GM12864 (cell line): ENCODE measurements around the gene CYP3A5.
"Not testable (repeated sequence)": the region's sequence is repeated elsewhere in the genome, so short reads cannot be mapped to it uniquely, and the experiment has no call there.

Experiments
- DNase-seq: peaks from one replicate; pipeline ENCODE4 v3.0.0-alpha.2; 2011; ENCODE audit warnings: low read depth
- H3K4me3 ChIP-seq: 2 replicates; pipeline ENCODE4 v1.5.1; 2011; ENCODE audit warnings: mild to moderate bottlenecking, low read depth, low read length, control low read depth
- TF ChIP-seq, protein P1 (sequence below): IDR thresholded peaks from 2 replicates; pipeline ENCODE4 v1.5.1; 2011; ENCODE audit warnings: low read depth, mild to moderate bottlenecking, moderate library complexity, low read length, control low read depth, inconsistent platforms; ENCODE audit errors: missing control alignments

The CYP3A5 gene

DNA sequence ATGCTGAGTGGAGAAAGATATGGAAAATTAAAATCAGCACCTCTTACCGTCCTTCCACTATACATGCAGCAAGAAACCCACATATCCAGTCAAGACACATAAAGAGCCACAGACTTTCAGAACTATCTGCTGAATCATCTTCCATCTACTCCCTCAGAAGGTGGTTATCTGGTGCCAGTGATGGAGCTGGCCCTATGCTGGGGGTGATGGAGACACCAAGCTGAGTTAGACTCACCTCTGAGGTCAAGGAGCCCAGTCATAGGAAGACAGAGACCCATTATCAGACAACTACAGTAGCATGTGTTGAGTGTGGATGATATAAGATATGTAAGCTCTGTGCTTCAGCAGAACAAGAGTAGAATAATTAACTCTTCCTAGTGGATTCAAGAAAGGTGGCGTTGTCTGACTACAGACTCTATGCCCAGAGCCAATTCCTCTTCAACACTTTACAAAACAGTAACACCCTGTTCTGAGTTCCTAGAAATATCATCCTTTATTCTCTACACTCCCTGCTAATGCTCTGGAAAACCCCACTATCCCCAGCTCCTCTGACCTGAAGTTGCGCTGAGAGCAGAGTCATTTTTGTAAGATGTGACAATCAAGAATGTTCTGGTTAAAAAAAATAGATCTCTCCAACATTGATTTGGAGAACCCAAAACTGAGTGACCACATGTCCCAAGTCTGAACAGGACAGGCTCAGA, 14.3 kb downstream of the CYP3A5 start:
- no peak overlapping the region for H3K4me3 ChIP-seq
- no peak for DNase-seq
- TF ChIP-seq, protein P1, sequence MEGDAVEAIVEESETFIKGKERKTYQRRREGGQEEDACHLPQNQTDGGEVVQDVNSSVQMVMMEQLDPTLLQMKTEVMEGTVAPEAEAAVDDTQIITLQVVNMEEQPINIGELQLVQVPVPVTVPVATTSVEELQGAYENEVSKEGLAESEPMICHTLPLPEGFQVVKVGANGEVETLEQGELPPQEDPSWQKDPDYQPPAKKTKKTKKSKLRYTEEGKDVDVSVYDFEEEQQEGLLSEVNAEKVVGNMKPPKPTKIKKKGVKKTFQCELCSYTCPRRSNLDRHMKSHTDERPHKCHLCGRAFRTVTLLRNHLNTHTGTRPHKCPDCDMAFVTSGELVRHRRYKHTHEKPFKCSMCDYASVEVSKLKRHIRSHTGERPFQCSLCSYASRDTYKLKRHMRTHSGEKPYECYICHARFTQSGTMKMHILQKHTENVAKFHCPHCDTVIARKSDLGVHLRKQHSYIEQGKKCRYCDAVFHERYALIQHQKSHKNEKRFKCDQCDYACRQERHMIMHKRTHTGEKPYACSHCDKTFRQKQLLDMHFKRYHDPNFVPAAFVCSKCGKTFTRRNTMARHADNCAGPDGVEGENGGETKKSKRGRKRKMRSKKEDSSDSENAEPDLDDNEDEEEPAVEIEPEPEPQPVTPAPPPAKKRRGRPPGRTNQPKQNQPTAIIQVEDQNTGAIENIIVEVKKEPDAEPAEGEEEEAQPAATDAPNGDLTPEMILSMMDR = no peak

DNA sequence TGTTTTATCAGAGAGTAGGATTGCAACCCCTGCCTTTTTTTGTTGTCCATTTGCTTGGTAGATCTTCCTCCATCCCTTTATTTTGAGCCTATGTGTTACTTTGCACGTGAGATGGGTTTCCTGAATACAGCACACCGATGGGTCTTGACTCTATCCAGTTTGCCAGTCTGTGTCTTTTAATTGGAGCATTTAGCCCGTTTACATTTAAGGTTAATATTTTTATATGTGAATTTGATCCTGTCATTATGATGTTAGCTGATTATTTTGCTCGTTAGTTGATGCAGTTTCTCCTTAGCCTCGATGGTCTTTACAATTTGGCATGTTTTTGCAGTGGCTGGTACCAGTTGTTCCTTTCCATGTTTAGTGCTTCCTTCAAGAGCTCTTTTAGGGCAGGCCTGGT, 21.9 kb downstream of the CYP3A5 start:
- DNase-seq, H3K4me3 ChIP-seq: not testable (repeated sequence)

DNA sequence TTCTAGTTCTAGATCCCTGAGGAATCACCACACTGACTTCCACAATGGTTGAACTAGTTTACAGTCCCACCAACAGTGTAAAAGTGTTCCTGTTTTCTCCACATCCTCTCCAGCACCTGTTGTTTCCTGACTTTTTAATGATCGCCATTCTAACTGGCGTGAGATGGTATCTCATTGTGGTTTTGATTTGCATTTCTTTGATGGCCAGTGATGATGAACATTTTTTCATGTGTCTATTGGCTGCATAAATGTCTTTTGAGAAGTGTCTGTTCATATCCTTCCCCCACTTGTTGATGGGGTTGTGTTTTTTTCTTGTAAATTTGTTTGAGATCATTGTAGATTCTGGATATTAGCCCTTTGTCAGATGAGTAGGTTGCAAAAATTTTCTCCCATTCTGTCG, 25.2 kb downstream of the CYP3A5 start:
- H3K4me3 ChIP-seq, DNase-seq: not testable (repeated sequence)

DNA sequence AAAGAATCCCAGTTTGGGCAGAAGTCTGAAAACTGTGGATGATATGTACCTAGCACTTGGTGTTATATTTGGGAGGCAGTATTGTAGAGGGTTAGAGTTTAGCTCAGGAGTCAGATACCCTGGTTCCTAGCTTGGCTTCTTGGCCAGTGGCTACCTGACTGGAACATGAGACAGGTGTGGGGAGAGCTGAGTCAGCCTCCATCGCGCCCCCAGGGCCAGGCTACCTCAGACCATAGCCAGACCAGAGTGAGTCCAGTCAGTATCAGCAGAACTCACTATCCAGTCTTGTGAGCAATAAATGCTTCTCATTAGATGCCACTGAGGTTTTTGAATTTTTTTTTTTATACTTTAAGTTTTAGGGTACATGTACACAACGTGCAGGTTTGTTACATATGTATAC, 26.0 kb downstream of the CYP3A5 start:
- no peak for DNase-seq
- TF ChIP-seq, protein P1 = no peak
- H3K4me3 ChIP-seq = no peak overlapping the region

DNA sequence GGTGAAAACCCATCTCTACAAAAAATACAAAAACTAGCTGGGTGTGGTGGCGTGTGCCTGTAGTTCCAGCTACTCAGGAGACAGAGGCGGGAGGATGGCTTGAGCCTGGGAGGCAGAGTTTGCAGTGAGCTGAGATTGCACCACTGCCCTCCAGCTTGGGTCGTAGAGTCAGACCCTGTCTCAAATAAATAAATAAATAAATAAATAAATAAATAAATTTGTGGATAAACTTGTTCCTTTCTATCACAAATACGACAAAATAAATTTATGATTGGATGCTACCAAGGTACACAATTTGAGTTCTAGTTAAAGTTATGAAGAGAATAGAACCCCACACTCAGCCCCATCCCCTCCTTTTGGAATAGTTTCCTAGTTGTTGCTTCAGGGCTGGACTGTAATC, 26.5 kb downstream of the CYP3A5 start:
- not testable (repeated sequence) for H3K4me3 ChIP-seq, DNase-seq

DNA sequence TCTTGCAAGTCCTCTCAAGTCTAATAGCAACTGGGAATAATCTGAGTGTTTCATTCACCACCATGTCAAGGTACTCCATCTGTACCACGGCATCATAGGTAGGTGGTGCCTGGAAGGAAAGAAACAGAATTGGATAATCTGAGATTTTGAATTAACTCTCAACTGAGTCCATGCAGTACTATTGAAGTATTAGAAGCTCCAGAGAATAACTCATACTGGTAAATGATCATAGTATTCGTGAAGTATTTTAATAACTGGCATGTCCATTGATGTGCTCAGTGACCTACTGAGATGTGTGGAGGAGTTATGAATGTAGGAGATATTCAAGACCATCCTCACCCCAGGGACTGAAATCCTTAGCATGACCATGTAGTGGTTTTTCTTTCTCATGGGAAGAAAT, 27.1 kb downstream of the CYP3A5 start:
- TF ChIP-seq, protein P1 = no peak
- DNase-seq = no peak
- no peak overlapping the region for H3K4me3 ChIP-seq

DNA sequence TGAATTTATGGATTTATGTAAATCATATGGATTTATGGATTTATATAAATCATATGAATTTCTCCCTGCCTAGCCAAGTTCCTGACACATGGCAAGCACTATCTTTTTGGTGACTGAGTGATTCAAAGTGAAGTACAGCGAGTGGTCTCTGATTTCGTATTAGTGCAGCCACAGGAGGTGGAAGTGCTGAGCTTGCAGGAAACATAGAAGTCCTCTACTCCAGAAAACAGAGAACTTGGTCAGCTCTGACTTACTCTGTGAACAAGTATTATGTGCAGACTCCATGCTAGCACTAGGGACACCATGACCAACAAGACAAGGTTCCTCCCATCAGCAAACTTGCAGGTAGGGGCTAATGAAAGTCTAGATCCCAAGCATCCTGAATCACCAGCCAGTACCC, 28.5 kb downstream of the CYP3A5 start:
- TF ChIP-seq, protein P1 = no peak
- no peak overlapping the region for H3K4me3 ChIP-seq
- DNase-seq = no peak

DNA sequence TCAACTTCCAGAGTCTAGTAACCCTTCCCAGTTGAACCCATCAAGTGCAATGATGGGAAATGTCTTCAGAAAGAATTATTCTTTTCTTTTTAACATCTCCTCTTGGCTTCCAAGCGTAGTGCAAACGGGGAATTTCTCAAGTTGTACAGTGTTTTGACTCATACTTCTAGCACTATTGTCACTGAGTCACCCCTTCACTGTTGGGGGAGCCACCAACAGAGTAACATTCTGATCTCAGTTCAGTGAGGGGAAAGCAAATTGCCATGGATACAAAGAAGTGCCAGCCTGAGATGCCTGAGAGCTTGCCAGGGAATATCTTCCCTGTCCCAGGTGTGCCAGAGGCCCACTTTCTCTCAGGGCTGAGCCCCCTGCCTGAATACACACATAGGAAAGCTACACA, 31.0 kb downstream of the CYP3A5 start:
- TF ChIP-seq, protein P1 = no peak
- no peak overlapping the region for H3K4me3 ChIP-seq
- DNase-seq = no peak

DNA sequence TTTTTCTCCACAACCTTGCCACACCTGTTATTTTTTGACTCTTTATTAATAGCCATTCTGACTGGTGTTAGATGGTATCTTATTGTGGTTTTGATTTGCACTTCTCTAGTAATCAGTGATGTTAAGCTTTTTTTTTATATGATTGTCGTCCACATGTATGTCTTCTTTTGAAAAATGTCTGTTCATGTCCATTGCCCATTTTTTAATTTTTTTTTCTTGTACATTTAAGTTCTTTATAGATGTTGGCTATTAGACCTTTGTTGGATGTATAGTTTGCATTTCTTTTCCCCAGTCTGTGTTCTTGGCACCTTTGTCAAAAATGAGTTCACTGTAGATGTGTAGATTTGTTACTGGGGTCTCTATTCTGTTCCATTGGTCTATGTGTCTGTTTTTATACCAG, 34.2 kb downstream of the CYP3A5 start:
- TF ChIP-seq, protein P1 = no peak
- no peak for DNase-seq
- H3K4me3 ChIP-seq = no peak overlapping the region
